Kidney tubule cell (primary cell): Measurements from ENCODE around the gene TMEM243.

Experiments
- DNase-seq: peaks from one replicate; pipeline ENCODE4 v3.0.0-alpha.2; 2018; ENCODE audit warnings: low spot score

TMEM243 gene

GRCh38 chr7:87156709-87157108 is 62.8 kb downstream of the TMEM243 start:
- no peak for DNase-seq

- DNase-seq = peak; percentile 28
Measured at GRCh38 chr7:87155788-87156187, 63.7 kb downstream of the TMEM243 start.

- DNase-seq = no peak
Measured at GRCh38 chr7:87154569-87154968, 65.0 kb downstream of the TMEM243 start.

GRCh38 chr7:87154166-87154565 is 65.4 kb downstream of the TMEM243 start:
- no peak for DNase-seq

GRCh38 chr7:87152897-87153641 is 66.5 kb downstream of the TMEM243 start:
- DNase-seq = peak; percentile 38

GRCh38 chr7:87152112-87152896 is 67.2 kb downstream of the TMEM243 start, which contains the start of gene DMTF1:
TSS of gene DMTF1 (plus strand) at chr7:87152453. CDS start at chr7:87164942, 12,489 bp downstream.
- peak; percentile 97 for DNase-seq

GRCh38 chr7:87151729-87152111 is 67.8 kb downstream of the TMEM243 start:
- DNase-seq = no peak

- DNase-seq = no peak
Measured at GRCh38 chr7:87151002-87151728, 68.4 kb downstream of the TMEM243 start.

- DNase-seq = peak; percentile 31
Measured at GRCh38 chr7:87148332-87148955, 71.1 kb downstream of the TMEM243 start.

GRCh38 chr7:87147500-87147899 is 72.0 kb downstream of the TMEM243 start:
- no peak for DNase-seq

- peak; percentile 12 for DNase-seq
Measured at GRCh38 chr7:87146740-87147386, 72.7 kb downstream of the TMEM243 start.
